GM12878 (cell line): ENCODE measurements around the gene PDK1.

Experiments
- CREM ChIP-seq: IDR thresholded peaks from 2 replicates; pipeline ENCODE4 v1.6.1; 2014; ENCODE audit warnings: antibody characterized with exemption, low read depth
- CTCF ChIP-seq, 3 experiments: IDR thresholded peaks in 2 of 3; conservative IDR thresholded peaks in 1 of 3; 2 replicates each; pipeline ENCODE4 v1.5.1; 2011; ENCODE audit warnings: low read depth in 3 of 3, low read length in 3 of 3, mild to moderate bottlenecking in 3 of 3, control low read depth in 2 of 3, moderate library complexity in 2 of 3, inconsistent platforms in 1 of 3, mixed read lengths in 1 of 3; ENCODE audit not compliant: control insufficient read depth in 2 of 3, insufficient read depth in 1 of 3; ENCODE audit errors: extremely low read depth in 1 of 3
- DPF2 ChIP-seq: fragments of 450-650 bp; IDR thresholded peaks from 2 replicates; pipeline ENCODE4 v1.6.1; 2017; ENCODE audit warnings: mild to moderate bottlenecking
- EED ChIP-seq: sonication (generic); IDR thresholded peaks from 2 replicates; pipeline ENCODE4 v1.6.1; 2016; ENCODE audit warnings: antibody characterized with exemption, low read depth
- ETV6 ChIP-seq, 2 experiments: fragments of 450-650 bp in 1 of 2; IDR thresholded peaks in 1 of 2; conservative IDR thresholded peaks in 1 of 2; 2 replicates each; pipeline ENCODE4 v1.6.1; 2014; ENCODE audit warnings: antibody characterized with exemption in 1 of 2, borderline replicate concordance in 1 of 2, low read depth in 1 of 2, mild to moderate bottlenecking in 1 of 2, moderate library complexity in 1 of 2
- ZBED1 ChIP-seq: IDR thresholded peaks from 2 replicates; pipeline ENCODE4 v1.6.1; 2016; ENCODE audit warnings: borderline replicate concordance
- ZZZ3 ChIP-seq: IDR thresholded peaks from 2 replicates; pipeline ENCODE4 v1.6.1; 2011; ENCODE audit warnings: low read depth; ENCODE audit not compliant: control insufficient read depth, insufficient read length

GRCh38 chr2:172634477-172634876 is 78.6 kb downstream of the PDK1 start:
- TF ChIP-seq DPF2 (no peak), CREM (no peak), CTCF (IDR thresholded peaks at IDR 0.05 in 2 of 3, conservative IDR thresholded peaks at IDR 0.05 in 1 of 3; ENCODE audit: control insufficient read depth in 2 of 3, extremely low read depth in 1 of 3, insufficient read depth in 1 of 3, low read depth in 3 of 3, low read length in 3 of 3) (no peak), EED (no peak), ZBED1 (no peak), ZZZ3 (no peak), ETV6 (conservative IDR thresholded peaks at IDR 0.05 in 1 of 2, IDR thresholded peaks at IDR 0.05 in 1 of 2; ENCODE audit: borderline replicate concordance in 1 of 2, low read depth in 1 of 2) (no peak)
